ENCODE results near the gene MED1. TPM values are rescaled to one million over a fixed set of nuclear protein-coding genes. Genes with fewer than 3 reads are reported as not detected.

The MED1 gene
- total and polyA plus RNA-seq, 9 of the 15 experiments (the other 6 are each of a cell fraction or from before 2014, with no cell fraction given), result 14.0 to 59.8 (median 46.7) TPM

DNA sequence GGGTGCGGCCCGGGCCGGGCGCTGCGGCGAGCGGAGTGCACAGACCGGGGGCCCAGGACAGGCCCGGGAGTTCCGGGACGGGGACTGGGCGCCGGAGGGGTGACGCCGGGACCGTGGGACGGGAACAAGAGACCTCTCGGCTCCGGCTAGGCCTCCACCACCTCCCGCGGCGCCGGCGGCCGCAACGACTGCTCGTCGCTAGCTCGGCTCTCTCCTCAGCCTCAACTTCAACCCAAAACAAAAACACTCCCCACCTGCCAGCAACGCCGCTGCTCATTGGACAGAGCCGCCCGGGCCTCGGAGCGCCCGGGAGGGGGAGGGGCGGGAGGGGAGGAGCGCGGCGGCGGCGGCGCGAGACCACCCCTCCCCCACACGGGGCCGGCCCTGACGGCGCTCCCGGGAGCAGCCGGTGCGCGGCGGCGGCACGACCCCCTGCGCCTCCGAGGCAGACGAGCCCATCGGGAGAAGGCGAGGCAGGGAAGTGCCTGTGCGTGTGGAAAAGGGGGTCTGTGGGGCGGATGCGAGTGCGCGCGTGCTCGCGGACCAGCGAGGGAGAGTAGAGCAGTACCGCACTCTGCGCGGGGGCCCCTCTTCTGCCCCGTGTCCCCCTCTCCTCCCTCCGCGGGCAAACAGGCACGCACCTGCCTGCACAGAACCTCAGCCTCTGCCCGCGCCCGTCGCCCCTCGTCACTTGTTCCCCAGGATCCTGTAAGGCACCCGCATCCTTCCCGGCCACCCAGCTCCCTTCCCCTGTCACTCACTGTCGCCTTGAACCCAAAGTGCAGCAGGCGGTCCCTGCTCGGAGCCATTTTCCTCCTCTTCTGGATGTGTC is 49.4 kb downstream of the MED1 start, which contains the start of gene FBXL20 (continued):
- TF ChIP-seq, protein P1, sequence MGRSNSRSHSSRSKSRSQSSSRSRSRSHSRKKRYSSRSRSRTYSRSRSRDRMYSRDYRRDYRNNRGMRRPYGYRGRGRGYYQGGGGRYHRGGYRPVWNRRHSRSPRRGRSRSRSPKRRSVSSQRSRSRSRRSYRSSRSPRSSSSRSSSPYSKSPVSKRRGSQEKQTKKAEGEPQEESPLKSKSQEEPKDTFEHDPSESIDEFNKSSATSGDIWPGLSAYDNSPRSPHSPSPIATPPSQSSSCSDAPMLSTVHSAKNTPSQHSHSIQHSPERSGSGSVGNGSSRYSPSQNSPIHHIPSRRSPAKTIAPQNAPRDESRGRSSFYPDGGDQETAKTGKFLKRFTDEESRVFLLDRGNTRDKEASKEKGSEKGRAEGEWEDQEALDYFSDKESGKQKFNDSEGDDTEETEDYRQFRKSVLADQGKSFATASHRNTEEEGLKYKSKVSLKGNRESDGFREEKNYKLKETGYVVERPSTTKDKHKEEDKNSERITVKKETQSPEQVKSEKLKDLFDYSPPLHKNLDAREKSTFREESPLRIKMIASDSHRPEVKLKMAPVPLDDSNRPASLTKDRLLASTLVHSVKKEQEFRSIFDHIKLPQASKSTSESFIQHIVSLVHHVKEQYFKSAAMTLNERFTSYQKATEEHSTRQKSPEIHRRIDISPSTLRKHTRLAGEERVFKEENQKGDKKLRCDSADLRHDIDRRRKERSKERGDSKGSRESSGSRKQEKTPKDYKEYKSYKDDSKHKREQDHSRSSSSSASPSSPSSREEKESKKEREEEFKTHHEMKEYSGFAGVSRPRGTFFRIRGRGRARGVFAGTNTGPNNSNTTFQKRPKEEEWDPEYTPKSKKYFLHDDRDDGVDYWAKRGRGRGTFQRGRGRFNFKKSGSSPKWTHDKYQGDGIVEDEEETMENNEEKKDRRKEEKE (IDR thresholded peaks at IDR 0.05; ENCODE audit: borderline replicate concordance in 1 of 2, control insufficient read depth in 1 of 2, low read depth in 2 of 2, low read length in 1 of 2), result no peak
- 0 out of 2 replicates have a peak, but pooled peaks have one; percentile 13 for TF ChIP-seq RBM14 (IDR thresholded peaks at IDR 0.05; ENCODE audit: borderline replicate concordance, insufficient read depth, low read depth, low read length)
- TF ChIP-seq CHAMP1 (IDR thresholded peaks at IDR 0.05), result no peak
- TF ChIP-seq C11orf30 (IDR thresholded peaks at IDR 0.05; ENCODE audit: low read depth), result peak; percentile 53
- TF ChIP-seq HDAC2 (IDR thresholded peaks at IDR 0.05), result 0 out of 2 replicates have a peak, but pooled peaks have one; percentile 34
- no peak for TF ChIP-seq ZZZ3 (IDR thresholded peaks at IDR 0.05)
- no peak for TF ChIP-seq NFE2 (IDR thresholded peaks at IDR 0.05; ENCODE audit: low read depth)
- TF ChIP-seq MIER1 (IDR thresholded peaks at IDR 0.05; ENCODE audit: low read depth), result no peak
- no peak for TF ChIP-seq NR0B1 (IDR thresholded peaks at IDR 0.05; ENCODE audit: partially characterized antibody)
- TF ChIP-seq HMGN3 (IDR thresholded peaks at IDR 0.05; ENCODE audit: borderline replicate concordance, extremely low read depth, insufficient read length, low read depth, low read length), result peak; percentile 33
- TF ChIP-seq, protein P2, sequence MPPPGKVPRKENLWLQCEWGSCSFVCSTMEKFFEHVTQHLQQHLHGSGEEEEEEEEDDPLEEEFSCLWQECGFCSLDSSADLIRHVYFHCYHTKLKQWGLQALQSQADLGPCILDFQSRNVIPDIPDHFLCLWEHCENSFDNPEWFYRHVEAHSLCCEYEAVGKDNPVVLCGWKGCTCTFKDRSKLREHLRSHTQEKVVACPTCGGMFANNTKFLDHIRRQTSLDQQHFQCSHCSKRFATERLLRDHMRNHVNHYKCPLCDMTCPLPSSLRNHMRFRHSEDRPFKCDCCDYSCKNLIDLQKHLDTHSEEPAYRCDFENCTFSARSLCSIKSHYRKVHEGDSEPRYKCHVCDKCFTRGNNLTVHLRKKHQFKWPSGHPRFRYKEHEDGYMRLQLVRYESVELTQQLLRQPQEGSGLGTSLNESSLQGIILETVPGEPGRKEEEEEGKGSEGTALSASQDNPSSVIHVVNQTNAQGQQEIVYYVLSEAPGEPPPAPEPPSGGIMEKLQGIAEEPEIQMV (tag; conservative IDR thresholded peaks at IDR 0.05; ENCODE audit: low read depth), result no peak
- TF ChIP-seq E2F3 (CRISPR knock-in tag; IDR thresholded peaks at IDR 0.05), result peak; percentile 43
- no peak for TF ChIP-seq ZNF780A (CRISPR knock-in tag; IDR thresholded peaks at IDR 0.05)
- TF ChIP-seq SMAD3 (CRISPR knock-in tag; conservative IDR thresholded peaks at IDR 0.05), result no peak

Data from K562 (cell line).